ENCODE measurements around the gene SRGAP1.
A peak's percentile ranks its signal among the peaks of the same experiment; 100 is the strongest.

GRCh38 chr12:64077922-64078321, 233.4 kb downstream of the SRGAP1 start:
- TF ChIP-seq CTCF (IDR thresholded peaks at IDR 0.05) (peak in 1 of 3 experiments; percentile 30), EP300 (IDR thresholded peaks at IDR 0.05) (no peak), POLR2A (IDR thresholded peaks at IDR 0.05; ENCODE audit: low read depth) (no peak)
